Measurements from ENCODE around the gene TENT5C.
"Not testable (repeated sequence)": the region's sequence is repeated elsewhere in the genome, so short reads cannot be mapped to it uniquely, and the experiment has no call there.

The TENT5C gene

GRCh38 chr1:117605774-117606648 lies at the start of gene TENT5C:
TSS of gene TENT5C (plus strand) at chr1:117606048. CDS start at chr1:117622869, 16,821 bp downstream.
- DNase-seq (ENCODE audit: low read depth in 2 of 2, low spot score in 1 of 2), result peak; percentile 95 to 96

- DNase-seq (ENCODE audit: low read depth in 2 of 2, low spot score in 1 of 2), result no peak
Observed at GRCh38 chr1:117556341-117556740, 49.5 kb upstream of the TENT5C start.

- no peak for DNase-seq (ENCODE audit: low read depth in 2 of 2, low spot score in 1 of 2)
Observed at GRCh38 chr1:117556976-117557375, 48.9 kb upstream of the TENT5C start.

- not testable (repeated sequence) for DNase-seq (ENCODE audit: low read depth in 2 of 2, low spot score in 1 of 2)
Observed at GRCh38 chr1:117558451-117558850, 47.4 kb upstream of the TENT5C start.

GRCh38 chr1:117559139-117559538 lies 46.7 kb upstream of the TENT5C start:
- no peak for DNase-seq (ENCODE audit: low read depth in 2 of 2, low spot score in 1 of 2)

- no peak for DNase-seq (ENCODE audit: low read depth in 2 of 2, low spot score in 1 of 2)
Observed at GRCh38 chr1:117559985-117560384, 45.9 kb upstream of the TENT5C start.

GRCh38 chr1:117561071-117561470 lies 44.8 kb upstream of the TENT5C start:
- no peak for DNase-seq (ENCODE audit: low read depth in 2 of 2, low spot score in 1 of 2)

GRCh38 chr1:117561551-117561950 lies 44.3 kb upstream of the TENT5C start:
- no peak for DNase-seq (ENCODE audit: low read depth in 2 of 2, low spot score in 1 of 2)

- DNase-seq (ENCODE audit: low read depth in 2 of 2, low spot score in 1 of 2), result no peak
Observed at GRCh38 chr1:117562581-117563491, 43.0 kb upstream of the TENT5C start.

- DNase-seq (ENCODE audit: low read depth in 2 of 2, low spot score in 1 of 2), result no peak
Observed at GRCh38 chr1:117563492-117563875, 42.4 kb upstream of the TENT5C start.

GRCh38 chr1:117564227-117565075 lies 41.4 kb upstream of the TENT5C start:
- no peak for DNase-seq (ENCODE audit: low read depth in 2 of 2, low spot score in 1 of 2)

GRCh38 chr1:117565076-117565556 lies 40.7 kb upstream of the TENT5C start:
- no peak for DNase-seq (ENCODE audit: low read depth in 2 of 2, low spot score in 1 of 2)

- DNase-seq (ENCODE audit: low read depth in 2 of 2, low spot score in 1 of 2), result no peak
Observed at GRCh38 chr1:117565745-117566455, 39.9 kb upstream of the TENT5C start.

GRCh38 chr1:117566556-117566955 lies 39.3 kb upstream of the TENT5C start:
- DNase-seq (ENCODE audit: low read depth in 2 of 2, low spot score in 1 of 2), result no peak

GRCh38 chr1:117567435-117567834 lies 38.4 kb upstream of the TENT5C start:
- no peak for DNase-seq (ENCODE audit: low read depth in 2 of 2, low spot score in 1 of 2)

GRCh38 chr1:117567976-117568375 lies 37.9 kb upstream of the TENT5C start:
- no peak for DNase-seq (ENCODE audit: low read depth in 2 of 2, low spot score in 1 of 2)

- DNase-seq (ENCODE audit: low read depth in 2 of 2, low spot score in 1 of 2), result no peak
Observed at GRCh38 chr1:117568999-117569398, 36.8 kb upstream of the TENT5C start.

GRCh38 chr1:117569856-117570255 lies 36.0 kb upstream of the TENT5C start:
- no peak for DNase-seq (ENCODE audit: low read depth in 2 of 2, low spot score in 1 of 2)

- DNase-seq (ENCODE audit: low read depth in 2 of 2, low spot score in 1 of 2), result no peak
Observed at GRCh38 chr1:117570988-117571409, 34.8 kb upstream of the TENT5C start.

- DNase-seq (ENCODE audit: low read depth in 2 of 2, low spot score in 1 of 2), result no peak
Observed at GRCh38 chr1:117571496-117571895, 34.4 kb upstream of the TENT5C start.
